ENCODE data around the gene LAG3.

The LAG3 gene

DNA sequence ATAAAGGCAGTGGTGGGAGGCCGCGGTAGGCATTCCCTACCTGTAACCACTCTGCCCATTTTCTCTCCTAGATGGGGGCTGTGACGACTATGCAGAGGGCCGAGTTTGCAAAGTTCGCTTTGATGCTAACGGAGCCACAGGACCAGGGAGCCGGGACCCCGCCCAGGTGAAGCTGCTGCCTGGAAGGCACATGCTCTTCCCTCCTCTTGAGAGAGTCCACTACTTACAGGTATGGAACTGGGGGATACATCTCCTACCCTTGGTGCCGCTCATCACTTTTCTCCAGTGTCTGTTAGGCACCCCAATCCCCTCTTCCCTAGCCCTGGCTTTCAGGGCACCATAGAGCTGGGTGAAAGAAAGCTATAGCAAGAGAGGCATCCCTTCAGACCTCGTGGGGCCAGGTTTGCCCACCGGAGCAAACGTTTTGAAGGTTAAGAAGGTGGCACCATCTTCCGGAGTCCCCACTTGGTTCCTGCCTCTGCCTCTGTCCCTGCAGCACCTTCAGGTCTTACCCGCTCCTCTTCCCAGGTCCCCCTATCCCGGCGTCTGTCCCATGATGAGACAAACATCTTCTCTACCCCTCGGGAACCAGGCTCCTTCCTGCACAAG, 53.9 kb downstream of the LAG3 start:
- H3K9me3 Mint-ChIP-seq = no peaks in the 10 kb centered on the region
- peaks cover 24% of the 10 kb centered on the region for H3K4me1 Mint-ChIP-seq (ENCODE audit: low read depth)
- no peak overlapping the region for H3K27ac Mint-ChIP-seq
- no peaks in the 10 kb centered on the region for H3K36me3 Mint-ChIP-seq (ENCODE audit: low read depth)
- H3K4me3 Mint-ChIP-seq = no peak overlapping the region
- peaks cover 79% of the 10 kb centered on the region for H3K27me3 Mint-ChIP-seq

GRCh38 chr12:6826734-6827436, 54.6 kb downstream of the LAG3 start:
- peak overlapping the region; percentile 22 for H3K27ac Mint-ChIP-seq
- H3K9me3 Mint-ChIP-seq = no peaks in the 10 kb centered on the region
- H3K36me3 Mint-ChIP-seq (ENCODE audit: low read depth) = no peaks in the 10 kb centered on the region
- peaks cover 21% of the 10 kb centered on the region for H3K4me1 Mint-ChIP-seq (ENCODE audit: low read depth)
- H3K4me3 Mint-ChIP-seq = no peak overlapping the region
- H3K27me3 Mint-ChIP-seq = peaks cover 77% of the 10 kb centered on the region

GRCh38 chr12:6827437-6827911, 55.2 kb downstream of the LAG3 start:
- H3K4me3 Mint-ChIP-seq = peak overlapping the region; percentile 28
- H3K36me3 Mint-ChIP-seq (ENCODE audit: low read depth) = no peaks in the 10 kb centered on the region
- peak overlapping the region; percentile 22 for H3K27ac Mint-ChIP-seq
- no peaks in the 10 kb centered on the region for H3K9me3 Mint-ChIP-seq
- peaks cover 72% of the 10 kb centered on the region for H3K27me3 Mint-ChIP-seq
- peaks cover 18% of the 10 kb centered on the region for H3K4me1 Mint-ChIP-seq (ENCODE audit: low read depth)
